A673 (cell line): ENCODE results near the gene ACACA. TPM values are rescaled to one million over a fixed set of nuclear protein-coding genes. Genes with fewer than 3 reads are reported as not detected.
"Not testable (repeated sequence)": the region's sequence is repeated elsewhere in the genome, so short reads cannot be mapped to it uniquely, and the experiment has no call there.

Source experiments
- BruUV-seq: library from RNA; stranded (reverse); fragments of 400-500 nt; replicated peaks from 2 replicates; lab custom pipeline; 2021; lab: Mats Ljungman, UMichigan
- CTCF ChIA-PET: fragments of 300-600 bp; sonication (Branson Sonifier 250); formaldehyde crosslinking; loops from one replicate; lab custom pipeline; 2022; ENCODE audit warnings: antibody characterized with exemption; lab: Charles Lee
- POLR2A ChIA-PET: fragments of 300-600 bp; sonication (Branson Sonifier 250); formaldehyde crosslinking; loops from one replicate; lab custom pipeline; 2022; ENCODE audit warnings: antibody characterized with exemption; ENCODE audit not compliant: low non-redundant PET; lab: Charles Lee
- DNase-seq: peaks from one replicate; pipeline ENCODE4 v3.0.0-alpha.2; 2015; ENCODE audit warnings: low spot score
- H3K27ac ChIP-seq: fragments of 200-600 bp; sonication (generic); 2 replicates; pipeline ENCODE4 v1.5.1; 2016; ENCODE audit warnings: mixed run types, low read depth, mild to moderate bottlenecking, mixed read lengths, antibody characterized with exemption, low read length; ENCODE audit not compliant: poor library complexity, severe bottlenecking
- H3K27me3 ChIP-seq: fragments of 200-600 bp; sonication (generic); replicated peaks from 2 replicates; pipeline ENCODE4 v1.6.1; 2017; ENCODE audit warnings: mixed run types, low read depth, mild to moderate bottlenecking, mixed read lengths, antibody characterized with exemption, low read length; ENCODE audit not compliant: insufficient read depth, poor library complexity
- H3K36me3 ChIP-seq: fragments of 200-600 bp; sonication (generic); 2 replicates; pipeline ENCODE4 v1.6.1; 2016; ENCODE audit warnings: mixed run types, mild to moderate bottlenecking, mixed read lengths, antibody characterized with exemption, low read length; ENCODE audit not compliant: insufficient read depth, poor library complexity, severe bottlenecking
- H3K4me1 ChIP-seq: fragments of 200-600 bp; sonication (generic); 2 replicates; pipeline ENCODE4 v1.6.1; 2017; ENCODE audit warnings: mixed run types, mild to moderate bottlenecking, mixed read lengths, antibody characterized with exemption, low read length; ENCODE audit not compliant: insufficient read depth, poor library complexity, severe bottlenecking
- H3K4me3 ChIP-seq: fragments of 200-600 bp; sonication (generic); 2 replicates; pipeline ENCODE4 v1.5.1; 2016; ENCODE audit warnings: low read depth, mixed run types, mild to moderate bottlenecking, mixed read lengths, low read length; ENCODE audit not compliant: poor library complexity, severe bottlenecking
- H3K9me3 ChIP-seq: fragments of 200-600 bp; sonication (generic); 2 replicates; pipeline ENCODE4 v1.6.1; 2016; ENCODE audit warnings: mixed run types, low read depth, mild to moderate bottlenecking, mixed read lengths, antibody characterized with exemption, low read length; ENCODE audit not compliant: poor library complexity, severe bottlenecking
- CTCF ChIP-seq: fragments of 300-800, 200-600 bp; sonication (generic); conservative IDR thresholded peaks from 2 replicates; pipeline ENCODE4 v1.5.1; 2017; ENCODE audit warnings: low read depth, mild to moderate bottlenecking, antibody characterized with exemption, low read length, moderate library complexity, mixed read lengths
- EZH2 ChIP-seq: fragments of 200-600 bp; sonication (generic); IDR thresholded peaks from 2 replicates; pipeline ENCODE4 v1.6.1; 2017; ENCODE audit warnings: borderline replicate concordance, low read depth, mild to moderate bottlenecking, mixed read lengths, antibody characterized with exemption, low read length; ENCODE audit not compliant: poor library complexity, severe bottlenecking
- intact Hi-C: fragments of 100-400 bp; cut with micrococcal nuclease; formaldehyde crosslinking; loops from one replicate; pipeline ENCODE4 v1.10.0; 2022; ENCODE audit not compliant: unreplicated experiment
- total RNA-seq: library from RNA; stranded (reverse); gene quantifications from 2 replicates; pipeline ENCODE4 v1.2.3, GENCODE V29; 2021

Gene ACACA
- total RNA-seq, 1 experiment from 2014 or later = 68.3 TPM

GRCh38 chr17:37446027-37446426 lies 39.4 kb upstream of the ACACA start:
- no peaks in the 10 kb centered on the region for H3K27me3 ChIP-seq
- intact Hi-C loops = no loop called here
- ChIA-PET CTCF (no interaction called here), POLR2A (interaction anchor here (0.7 kb wide), 1 partner anchor 75 kb away, joined by 15 read pairs; no protein-coding TSS in a partner anchor)
- H3K4me1 ChIP-seq = no peaks in the 10 kb centered on the region
- BruUV-seq = no TSS peak
- no peak for TF ChIP-seq CTCF
- TF ChIP-seq EZH2 = no peak
- peak; percentile 47 for DNase-seq
- peaks cover 13% of the 10 kb centered on the region for H3K36me3 ChIP-seq
- H3K27ac ChIP-seq = no peak overlapping the region
- no peaks in the 10 kb centered on the region for H3K9me3 ChIP-seq
- H3K4me3 ChIP-seq = no peak overlapping the region

- H3K27ac ChIP-seq, BruUV-seq, H3K9me3 ChIP-seq, H3K27me3 ChIP-seq, CTCF ChIA-PET, DNase-seq, intact Hi-C loops, H3K4me1 ChIP-seq, POLR2A ChIA-PET, H3K4me3 ChIP-seq: not testable (repeated sequence)
- H3K36me3 ChIP-seq = peaks cover 23% of the 10 kb centered on the region
Measured at GRCh38 chr17:37441369-37442014, 34.9 kb upstream of the ACACA start.

GRCh38 chr17:37440424-37440823 lies 33.8 kb upstream of the ACACA start:
- Histone ChIP-seq H3K4me1 (no peaks in the 10 kb centered on the region), H3K4me3 (no peak overlapping the region), H3K9me3 (no peaks in the 10 kb centered on the region), H3K27me3 (no peaks in the 10 kb centered on the region), H3K27ac (no peak overlapping the region), H3K36me3 (peaks cover 24% of the 10 kb centered on the region)
- TF ChIP-seq EZH2 = no peak
- TF ChIP-seq CTCF = no peak
- BruUV-seq = no TSS peak
- ChIA-PET POLR2A (no interaction called here), CTCF (no interaction called here)
- no peak for DNase-seq
- intact Hi-C loops = no loop called here

- TF ChIP-seq CTCF = 0 out of 2 replicates have a peak, but pooled peaks have one; percentile 17
- no peak for TF ChIP-seq EZH2
- ChIA-PET CTCF (no interaction called here), POLR2A (interaction anchor here (0.6 kb wide), 1 partner anchor 22 kb away, joined by 9 read pairs; no protein-coding TSS in a partner anchor)
- Histone ChIP-seq H3K4me3 (no peak overlapping the region), H3K4me1 (no peaks in the 10 kb centered on the region), H3K27me3 (no peaks in the 10 kb centered on the region), H3K27ac (no peak overlapping the region), H3K9me3 (no peaks in the 10 kb centered on the region), H3K36me3 (peaks cover 24% of the 10 kb centered on the region)
- intact Hi-C loops = no loop called here
- DNase-seq = no peak
- BruUV-seq = no TSS peak
Measured at GRCh38 chr17:37438141-37438540, 31.5 kb upstream of the ACACA start.
